Measurements from ENCODE around the gene TTLL9. TPM values are rescaled to one million over a fixed set of nuclear protein-coding genes. Genes with fewer than 3 reads are reported as not detected.

The TTLL9 gene
- total RNA-seq, 1 donor from 2014 or later = 0.60 TPM

GRCh38 chr20:31869673-31869941 lies 827 bp upstream of the TTLL9 start:
- intact Hi-C loops (cut with micrococcal nuclease) = loop anchor here (1.0 kb wide), 1 partner anchor 11 kb away; no protein-coding TSS in a partner anchor
- TF ChIP-seq CTCF (IDR thresholded peaks at IDR 0.05) = no peak
- H3K4me3 Mint-ChIP-seq = peak overlapping the region; percentile 90
- CTCF ChIA-PET = no interaction called here
- peaks cover 6% of the 10 kb centered on the region for H3K27me3 Mint-ChIP-seq
- DNase-seq (no peak), ATAC-seq (ENCODE audit: low read depth) (no peak)
- H3K9me3 Mint-ChIP-seq = no peaks in the 10 kb centered on the region
- H3K4me1 Mint-ChIP-seq = peaks cover 35% of the 10 kb centered on the region
- POLR2A ChIA-PET = interaction anchor here (0.8 to 2.5 kb wide), 2 partner anchors 10 to 171 kb away, joined by 3 to 12 read pairs; no protein-coding TSS in a partner anchor
- H3K36me3 Mint-ChIP-seq (ENCODE audit: low read depth) = peaks cover 3% of the 10 kb centered on the region
- peak overlapping the region; percentile 54 for H3K27ac Mint-ChIP-seq

GRCh38 chr20:31870726-31871617 lies 538 bp downstream of the TTLL9 start:
- ATAC-seq (ENCODE audit: low read depth) (peak; percentile 12), DNase-seq (no peak)
- TF ChIP-seq CTCF (IDR thresholded peaks at IDR 0.05) = no peak
- intact Hi-C loops (cut with micrococcal nuclease) = loop anchor here (1.0 kb wide), 1 partner anchor 9 kb away; no protein-coding TSS in a partner anchor
- peak overlapping the region; percentile 76 for H3K27ac Mint-ChIP-seq
- POLR2A ChIA-PET = interaction anchor here (1.2 to 2.5 kb wide), 2 partner anchors 9 to 81 kb away, joined by 3 to 12 read pairs; partner anchors contain the start of gene PDRG1
- peaks cover 3% of the 10 kb centered on the region for H3K36me3 Mint-ChIP-seq (ENCODE audit: low read depth)
- H3K4me3 Mint-ChIP-seq = peak overlapping the region; percentile 88
- H3K4me1 Mint-ChIP-seq = peaks cover 35% of the 10 kb centered on the region
- no peaks in the 10 kb centered on the region for H3K9me3 Mint-ChIP-seq
- CTCF ChIA-PET = interaction anchor here (0.7 to 1.3 kb wide), 3 partner anchors 9 to 24 kb away, joined by 3 to 5 read pairs (median 4); no protein-coding TSS in a partner anchor
- H3K27me3 Mint-ChIP-seq = peaks cover 6% of the 10 kb centered on the region

GRCh38 chr20:31871618-31871954 lies 1.2 kb downstream of the TTLL9 start:
- POLR2A ChIA-PET = interaction anchor here (1.2 to 2.5 kb wide), 2 partner anchors 8 to 80 kb away, joined by 3 to 12 read pairs; partner anchors contain the start of gene PDRG1
- Mint-ChIP-seq H3K4me3 (peak overlapping the region; percentile 88), H3K27me3 (peaks cover 6% of the 10 kb centered on the region), H3K4me1 (peaks cover 35% of the 10 kb centered on the region), H3K36me3 (ENCODE audit: low read depth) (peaks cover 3% of the 10 kb centered on the region), H3K9me3 (no peaks in the 10 kb centered on the region), H3K27ac (no peak overlapping the region)
- ATAC-seq (ENCODE audit: low read depth) (no peak), DNase-seq (no peak)
- CTCF ChIA-PET = interaction anchor here (0.7 to 1.3 kb wide), 3 partner anchors 9 to 25 kb away, joined by 3 to 5 read pairs (median 4); no protein-coding TSS in a partner anchor
- no peak for TF ChIP-seq CTCF (IDR thresholded peaks at IDR 0.05)
- intact Hi-C loops (cut with micrococcal nuclease) = no loop called here

- H3K9me3 Mint-ChIP-seq = no peaks in the 10 kb centered on the region
- H3K36me3 Mint-ChIP-seq (ENCODE audit: low read depth) = peaks cover 3% of the 10 kb centered on the region
- CTCF ChIA-PET = interaction anchor here (1.0 to 1.1 kb wide), 2 partner anchors 7 to 18 kb away, joined by 3 to 4 read pairs; no protein-coding TSS in a partner anchor
- POLR2A ChIA-PET = interaction anchor here (0.8 kb wide), 1 partner anchor 10 kb away, joined by 7 read pairs; no protein-coding TSS in a partner anchor
- H3K4me1 Mint-ChIP-seq = peaks cover 31% of the 10 kb centered on the region
- intact Hi-C loops (cut with micrococcal nuclease) = no loop called here
- H3K4me3 Mint-ChIP-seq = no peak overlapping the region
- H3K27me3 Mint-ChIP-seq = peaks cover 4% of the 10 kb centered on the region
- ATAC-seq (ENCODE audit: low read depth) (no peak), DNase-seq (no peak)
- no peak overlapping the region for H3K27ac Mint-ChIP-seq
- TF ChIP-seq CTCF (IDR thresholded peaks at IDR 0.05) = no peak
Measured at GRCh38 chr20:31872406-31872805, 2.0 kb downstream of the TTLL9 start.

- no peak for TF ChIP-seq CTCF (IDR thresholded peaks at IDR 0.05)
- Mint-ChIP-seq H3K9me3 (no peaks in the 10 kb centered on the region), H3K4me3 (no peak overlapping the region), H3K27ac (no peak overlapping the region), H3K36me3 (ENCODE audit: low read depth) (peaks cover 4% of the 10 kb centered on the region), H3K4me1 (peaks cover 22% of the 10 kb centered on the region), H3K27me3 (peaks cover 2% of the 10 kb centered on the region)
- CTCF ChIA-PET = no interaction called here
- intact Hi-C loops (cut with micrococcal nuclease) = no loop called here
- DNase-seq = no peak
- ATAC-seq (ENCODE audit: low read depth) = no peak
- POLR2A ChIA-PET = no interaction called here
Measured at GRCh38 chr20:31875671-31876070, 5.2 kb downstream of the TTLL9 start.
